Endothelial cell of umbilical vein (primary cell): ENCODE data around the gene IGFL3. TPM values are rescaled to one million over a fixed set of nuclear protein-coding genes. Genes with fewer than 3 reads are reported as not detected.

ENCODE experiments used
- BruUV-seq: library from RNA; stranded (reverse); fragments of 400-500 nt; replicated peaks from 2 replicates; lab custom pipeline; 2021; lab: Mats Ljungman, UMichigan
- CTCF ChIA-PET: fragments of 300-600, 350-600 bp; sonication (Branson Sonifier 250); formaldehyde crosslinking; loops from one replicate; lab custom pipeline; 2021; ENCODE audit warnings: antibody characterized with exemption, inconsistent platforms; lab: Charles Lee
- POLR2A ChIA-PET: fragments of 300-600, 350-600 bp; sonication (Branson Sonifier 250); formaldehyde crosslinking; loops from one replicate; lab custom pipeline; 2021; ENCODE audit warnings: antibody characterized with exemption, inconsistent platforms; lab: Charles Lee
- DNase-seq: peaks from one replicate; pipeline ENCODE4 v3.0.0-alpha.2; 2011; ENCODE audit warnings: low read depth, low spot score
- FAIRE-seq: peaks from 2 replicates; lab custom pipeline; 2011; peaks lifted over from hg19 to GRCh38; lab: Jason Lieb, UNC
- H2AFZ ChIP-seq: 2 replicates; pipeline ENCODE4 v1.6.0; 2012; ENCODE audit warnings: low read depth, low read length, control low read depth, inconsistent platforms
- H3K27ac ChIP-seq: 2 replicates; pipeline ENCODE4 v1.5.1; 2011; ENCODE audit warnings: low read depth, mild to moderate bottlenecking, control low read depth, low read length, moderate library complexity; ENCODE audit not compliant: insufficient read depth
- H3K27me3 ChIP-seq, 2 experiments: 2 replicates each; pipeline versions ENCODE4 v1.6.0 to v1.6.1; 2011; ENCODE audit warnings: low read length in 2 of 2, mixed read lengths in 1 of 2; ENCODE audit not compliant: control insufficient read depth in 2 of 2, insufficient read depth in 2 of 2
- H3K36me3 ChIP-seq, 2 experiments: 2 replicates in 1 of 2; 3 replicates in 1 of 2; pipeline ENCODE4 v1.5.1; 2011; ENCODE audit warnings: low read length in 2 of 2, mild to moderate bottlenecking in 1 of 2, moderate library complexity in 1 of 2; ENCODE audit not compliant: control insufficient read depth in 2 of 2, insufficient read depth in 2 of 2; ENCODE audit errors: extremely low read depth in 1 of 2
- H3K4me1 ChIP-seq: 3 replicates; pipeline ENCODE4 v1.5.1; 2011; ENCODE audit warnings: mild to moderate bottlenecking, low read length; ENCODE audit not compliant: control insufficient read depth, insufficient read depth; ENCODE audit errors: extremely low read depth
- H3K4me2 ChIP-seq: 2 replicates; pipeline ENCODE4 v1.6.1; 2011; ENCODE audit warnings: low read length, control low read depth, mixed read lengths; ENCODE audit not compliant: insufficient read depth
- H3K4me3 ChIP-seq, 3 experiments: fragments of 200-600 bp in 1 of 3; sonication (generic), shearing (Covaris generic) in 1 of 3; replicated peaks in 1 of 3; 2 replicates each; pipeline ENCODE4 v1.5.1; 2011 to 2016; ENCODE audit warnings: control low read depth in 3 of 3, low read length in 3 of 3, mild to moderate bottlenecking in 2 of 3, inconsistent platforms in 1 of 3, low read depth in 1 of 3, moderate library complexity in 1 of 3; ENCODE audit not compliant: insufficient read depth in 1 of 3
- H3K79me2 ChIP-seq: 2 replicates; pipeline ENCODE4 v1.6.0; 2012; ENCODE audit warnings: low read length, inconsistent platforms; ENCODE audit not compliant: control insufficient read depth, insufficient read depth
- H3K9ac ChIP-seq: replicated peaks from 2 replicates; pipeline ENCODE3; 2011; ENCODE audit warnings: low read length, control low read depth; ENCODE audit not compliant: insufficient read depth; ENCODE audit errors: extremely low read depth
- H3K9me1 ChIP-seq: replicated peaks from 3 replicates; pipeline ENCODE4 v1.6.0; 2011; ENCODE audit warnings: mild to moderate bottlenecking, low read length; ENCODE audit not compliant: control insufficient read depth, insufficient read depth; ENCODE audit errors: extremely low read depth
- H3K9me3 ChIP-seq: replicated peaks from 2 replicates; pipeline ENCODE4 v1.5.1; 2012; ENCODE audit warnings: low read length, inconsistent platforms; ENCODE audit not compliant: control insufficient read depth, insufficient read depth
- H4K20me1 ChIP-seq: replicated peaks from 2 replicates; pipeline ENCODE3; 2011; ENCODE audit warnings: mild to moderate bottlenecking, low read length; ENCODE audit not compliant: control insufficient read depth, insufficient read depth; ENCODE audit errors: extremely low read depth
- CTCF ChIP-seq, 2 donors: IDR thresholded peaks; 1 replicate in 1 of 2; 2 replicates in 1 of 2; pipeline ENCODE4 v1.5.1; 2011; ENCODE audit warnings: low read length in 2 of 2, mild to moderate bottlenecking in 2 of 2, moderate library complexity in 2 of 2, control low read depth in 1 of 2, inconsistent platforms in 1 of 2, low read depth in 1 of 2; ENCODE audit not compliant: insufficient read depth in 1 of 2; ENCODE audit errors: extremely low read depth in 1 of 2
- EZH2 ChIP-seq: IDR thresholded peaks from 2 replicates; pipeline ENCODE4 v1.6.1; 2012; ENCODE audit warnings: borderline replicate concordance, low read depth, mild to moderate bottlenecking, moderate library complexity, low read length, inconsistent platforms; ENCODE audit not compliant: severe bottlenecking
- FOS ChIP-seq: IDR thresholded peaks from 2 replicates; pipeline ENCODE4 v1.6.1; 2011; ENCODE audit warnings: mild to moderate bottlenecking, low read length, moderate library complexity, borderline replicate concordance; ENCODE audit not compliant: insufficient read depth
- JUN ChIP-seq: IDR thresholded peaks from 2 replicates; pipeline ENCODE4 v1.6.1; 2011; ENCODE audit warnings: borderline replicate concordance, low read depth; ENCODE audit not compliant: insufficient read length, insufficient read depth
- MAX ChIP-seq: IDR thresholded peaks from 2 replicates; pipeline ENCODE4 v1.6.1; 2011; ENCODE audit not compliant: insufficient read depth, insufficient read length
- POLR2AphosphoS5 ChIP-seq: IDR thresholded peaks from 2 replicates; pipeline ENCODE4 v1.6.1; 2012; ENCODE audit warnings: low read depth, mild to moderate bottlenecking, control low read depth, low read length, moderate library complexity; ENCODE audit not compliant: insufficient read depth
- dilution Hi-C: fragments of 300-500 bp; cut with MboI; formaldehyde crosslinking; loops from one replicate; pipeline ENCODE4 v1.15.0; 2019; ENCODE audit warnings: low sequenced_read_pairs; ENCODE audit not compliant: extremely low pct_ligation_motif_present
- intact Hi-C: fragments of 100-400 bp; cut with micrococcal nuclease; formaldehyde crosslinking; loops from one replicate; pipeline ENCODE4 v1.10.0; 2022
- polyA plus RNA-seq, 4 experiments: library from polyadenylated mRNA; depleted of rRNA in 3 of 4; stranded (reverse) in 3 of 4; unstranded in 1 of 4; fragments of >200 nt; gene quantifications; 2 replicates each; pipeline versions ENCODE4 v1.2.1 to v1.2.3, GENCODE V29; 2011 to 2012; ENCODE audit warnings: missing spikeins in 1 of 4
- total RNA-seq: library from RNA; stranded (reverse); gene quantifications from 2 replicates; pipeline ENCODE4 v1.2.3, GENCODE V29; 2021

Gene IGFL3
- total and polyA plus RNA-seq, 2 donors (not counting 3 experiments of a cell fraction or from before 2014, with no cell fraction given), result not detected

- Histone ChIP-seq H3K4me3 (no peak overlapping the region), H3K4me1 (peaks cover 13% of the 10 kb centered on the region), H3K36me3 (no peaks in the 10 kb centered on the region), H3K9ac (no peak overlapping the region), H2AFZ (no peak overlapping the region), H3K4me2 (no peak overlapping the region), H3K9me1 (no peaks in the 10 kb centered on the region), H3K9me3 (no peaks in the 10 kb centered on the region), H4K20me1 (no peaks in the 10 kb centered on the region), H3K79me2 (no peaks in the 10 kb centered on the region), H3K27ac (no peak overlapping the region), H3K27me3 (peaks cover 9 to 30% of the 10 kb centered on the region in 2 experiments)
- intact Hi-C loops (no loop called here), dilution Hi-C loops (no loop called here)
- TF ChIP-seq EZH2 (no peak), CTCF (IDR thresholded peaks at IDR 0.05; ENCODE audit: extremely low read depth in 1 of 2, insufficient read depth in 1 of 2, low read depth in 1 of 2, low read length in 2 of 2) (no peak), JUN (no peak)
- BruUV-seq, result no TSS peak
- DNase-seq, result no peak
- POLR2A ChIA-PET, result no interaction called here
- FAIRE-seq, result no peak
- CTCF ChIA-PET, result no interaction called here
Measured at GRCh38 chr19:46137915-46138473, 13.5 kb upstream of the IGFL3 start.

GRCh38 chr19:46134527-46134926 lies 10.0 kb upstream of the IGFL3 start:
- peak; percentile 21 for FAIRE-seq
- CTCF ChIA-PET, result no interaction called here

More at GRCh38 chr19:46134527-46134926, 10.0 kb upstream of the IGFL3 start:
- Histone ChIP-seq H3K36me3 (no peaks in the 10 kb centered on the region), H3K4me2 (no peak overlapping the region), H3K79me2 (no peaks in the 10 kb centered on the region), H3K27ac (no peak overlapping the region), H3K27me3 (peaks cover 0 to 24% of the 10 kb centered on the region in 2 experiments), H3K4me1 (peaks cover 21% of the 10 kb centered on the region), H3K9me1 (no peaks in the 10 kb centered on the region), H2AFZ (no peak overlapping the region), H3K9me3 (no peaks in the 10 kb centered on the region), H3K4me3 (no peak overlapping the region), H3K9ac (no peak overlapping the region), H4K20me1 (no peaks in the 10 kb centered on the region)
- dilution Hi-C loops (no loop called here), intact Hi-C loops (no loop called here)
- TF ChIP-seq JUN (no peak), FOS (no peak), POLR2AphosphoS5 (no peak), MAX (no peak)
- DNase-seq, result no peak
- POLR2A ChIA-PET, result no interaction called here
- no TSS peak for BruUV-seq
